Transverse colon (tissue), 4 donors: ENCODE measurements around the gene DHCR7. TPM values are rescaled to one million over a fixed set of nuclear protein-coding genes. Genes with fewer than 3 reads are reported as not detected.

ENCODE experiments used
- DNase-seq: peaks from one replicate; pipeline ENCODE4 v3.0.0-alpha.2; 2019
- H3K27ac ChIP-seq, 4 donors: fragments of 200-600 bp; sonication (generic); 2 replicates each; pipeline ENCODE4 v1.5.1; 2016 to 2018; ENCODE audit warnings: inconsistent platforms in 4 of 4
- H3K27me3 ChIP-seq: fragments of 200-600 bp; sonication (generic); 2 replicates; pipeline ENCODE4 v1.5.1; 2017; ENCODE audit warnings: inconsistent platforms
- H3K36me3 ChIP-seq, 4 donors: fragments of 200-600 bp; sonication (generic); 2 replicates each; pipeline ENCODE4 v1.5.1; 2017 to 2019; ENCODE audit warnings: inconsistent platforms in 4 of 4
- H3K4me1 ChIP-seq, 4 donors: fragments of 200-600 bp; sonication (generic); 2 replicates each; pipeline ENCODE4 v1.5.1; 2017 to 2020; ENCODE audit warnings: inconsistent platforms in 4 of 4
- H3K4me3 ChIP-seq, 4 donors: fragments of 200-600 bp; sonication (generic); 1 replicate in 1 of 4; 2 replicates in 3 of 4; pipeline versions ENCODE4 v1.5.1 to v1.6.1; 2017 to 2019; ENCODE audit warnings: inconsistent platforms in 4 of 4
- H3K9me3 ChIP-seq, 2 donors: fragments of 200-600 bp; sonication (generic); 2 replicates each; pipeline ENCODE4 v1.5.1; 2017 to 2019; ENCODE audit warnings: inconsistent platforms in 2 of 2
- EP300 ChIP-seq: sonication (generic); formaldehyde crosslinking; IDR thresholded peaks from one replicate; pipeline ENCODE4 v1.6.1; 2017; ENCODE audit warnings: antibody characterized with exemption, low read depth
- POLR2A ChIP-seq: fragments of 450-650 bp; IDR thresholded peaks from one replicate; pipeline ENCODE4 v1.6.1; 2016; ENCODE audit warnings: antibody characterized with exemption, mild to moderate bottlenecking, moderate library complexity
- POLR2AphosphoS5 ChIP-seq, 3 donors: sonication (generic); formaldehyde crosslinking; IDR thresholded peaks; one replicate each; pipeline ENCODE4 v1.6.1; 2016; ENCODE audit warnings: antibody characterized with exemption in 3 of 3
- WGBS, 2 donors: methylation state at CpG; one replicate each; pipeline ENCODE4 v1.1.5; 2018; ENCODE audit warnings: low coverage in 1 of 2; 5-methylcytosine and 5-hydroxymethylcytosine counted together
- in situ Hi-C, 4 donors: fragments of 200-750 bp; cut with MboI; loops; one replicate each; pipeline versions ENCODE4 v1.15.0 to v1.15.1; 2017; ENCODE audit warnings: low sequenced_read_pairs in 3 of 4, low pct_ligation_motif_present in 1 of 4, low pct_unique_long_range_greater_than_20kb in 1 of 4
- intact Hi-C: fragments of 100-400 bp; cut with DNase I; formaldehyde crosslinking; loops from one replicate; pipeline ENCODE4 v1.15.1; 2023; ENCODE audit warnings: low total_unique reads
- total RNA-seq, 4 donors: library from RNA; depleted of rRNA; stranded (reverse); fragments of >200 nt; gene quantifications; one replicate each; pipeline ENCODE4 v1.1.0, GENCODE V29; 2016
- TF ChIP-seq, protein P1 (sequence below), 5 experiments: fragments of 200-600 bp in 3 of 5; fragments of 450-650 bp in 2 of 5; sonication (generic) in 3 of 5; IDR thresholded peaks; 1 replicate in 2 of 5; 2 replicates in 3 of 5; pipeline ENCODE4 v1.5.1; 2016 to 2017; ENCODE audit warnings: antibody characterized with exemption in 5 of 5, inconsistent platforms in 3 of 5, mild to moderate bottlenecking in 2 of 5, moderate library complexity in 1 of 5

Gene DHCR7
- total RNA-seq, 4 donors from 2014 or later, result 5.6 to 76.7 (median 31.5) TPM

DNA sequence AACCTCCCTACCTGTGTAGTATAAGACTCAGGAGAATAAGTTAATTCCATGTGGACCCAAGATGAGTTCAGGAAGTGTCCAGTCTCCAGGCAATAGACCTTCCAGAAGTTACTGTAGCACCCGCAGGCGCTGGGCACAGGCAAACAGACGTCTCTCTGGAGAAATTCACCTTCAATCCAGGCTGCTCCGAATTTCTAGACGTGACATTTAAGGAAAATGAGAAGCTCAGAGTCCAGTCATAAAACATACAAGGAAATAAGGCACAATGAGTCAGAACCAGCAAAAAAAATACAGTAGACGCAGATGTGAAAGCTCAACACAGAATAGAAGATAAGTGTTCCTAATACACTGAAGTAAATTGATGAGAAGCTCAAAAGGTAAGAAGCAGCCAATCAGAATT, 19.0 kb upstream of the DHCR7 start:
- Histone ChIP-seq H3K36me3 (peaks cover 0 to 20% (median under 1%) of the 10 kb centered on the region in 4 donors), H3K9me3 (no peaks in the 10 kb centered on the region), H3K27me3 (no peaks in the 10 kb centered on the region), H3K4me3 (no peak overlapping the region), H3K27ac (no peak overlapping the region), H3K4me1 (no peaks in the 10 kb centered on the region)
- in situ Hi-C loops (no loop called here), intact Hi-C loops (no loop called here)
- DNase-seq, result no peak
- WGBS, 2 donors, result 49 to 71% methylated on average over 4 to 6 of the region's 6 CpGs
- TF ChIP-seq POLR2A, result no peak

DNA sequence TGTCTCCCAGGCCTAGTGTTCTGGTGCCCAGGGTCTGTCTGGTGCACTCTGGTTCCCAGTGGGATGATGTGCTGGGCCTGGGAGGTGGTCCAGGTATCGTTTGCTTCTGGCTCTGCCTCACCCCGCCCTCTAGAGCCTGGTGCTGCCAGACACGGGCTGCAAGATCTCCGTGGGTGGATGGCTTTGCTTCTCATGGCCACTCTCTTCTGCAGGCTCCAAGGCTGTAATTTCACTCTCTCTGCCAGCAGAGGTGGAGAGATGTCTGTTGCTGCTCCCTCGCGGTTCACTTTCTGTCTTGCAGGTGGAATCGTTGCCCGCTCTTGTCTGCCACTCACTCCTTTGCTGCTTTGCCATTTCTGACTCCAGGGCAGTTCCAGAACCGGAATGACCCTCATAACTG, 18.2 kb upstream of the DHCR7 start:
- in situ Hi-C loops (no loop called here), intact Hi-C loops (no loop called here)
- WGBS, 2 donors, result 90% methylated on average over 9 of the region's 9 CpGs; no CpG with 5 or more reads in 1 of the 2 donors
- Histone ChIP-seq H3K4me3 (no peak overlapping the region), H3K36me3 (peaks cover 0 to 26% (median 4%) of the 10 kb centered on the region in 4 donors), H3K27ac (no peak overlapping the region), H3K4me1 (no peaks in the 10 kb centered on the region), H3K27me3 (no peaks in the 10 kb centered on the region), H3K9me3 (no peaks in the 10 kb centered on the region)
- TF ChIP-seq, protein P1, sequence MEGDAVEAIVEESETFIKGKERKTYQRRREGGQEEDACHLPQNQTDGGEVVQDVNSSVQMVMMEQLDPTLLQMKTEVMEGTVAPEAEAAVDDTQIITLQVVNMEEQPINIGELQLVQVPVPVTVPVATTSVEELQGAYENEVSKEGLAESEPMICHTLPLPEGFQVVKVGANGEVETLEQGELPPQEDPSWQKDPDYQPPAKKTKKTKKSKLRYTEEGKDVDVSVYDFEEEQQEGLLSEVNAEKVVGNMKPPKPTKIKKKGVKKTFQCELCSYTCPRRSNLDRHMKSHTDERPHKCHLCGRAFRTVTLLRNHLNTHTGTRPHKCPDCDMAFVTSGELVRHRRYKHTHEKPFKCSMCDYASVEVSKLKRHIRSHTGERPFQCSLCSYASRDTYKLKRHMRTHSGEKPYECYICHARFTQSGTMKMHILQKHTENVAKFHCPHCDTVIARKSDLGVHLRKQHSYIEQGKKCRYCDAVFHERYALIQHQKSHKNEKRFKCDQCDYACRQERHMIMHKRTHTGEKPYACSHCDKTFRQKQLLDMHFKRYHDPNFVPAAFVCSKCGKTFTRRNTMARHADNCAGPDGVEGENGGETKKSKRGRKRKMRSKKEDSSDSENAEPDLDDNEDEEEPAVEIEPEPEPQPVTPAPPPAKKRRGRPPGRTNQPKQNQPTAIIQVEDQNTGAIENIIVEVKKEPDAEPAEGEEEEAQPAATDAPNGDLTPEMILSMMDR (IDR thresholded peaks at IDR 0.05), result no peak
- TF ChIP-seq EP300 (no peak), POLR2A (no peak), POLR2AphosphoS5 (IDR thresholded peaks at IDR 0.05) (no peak)
- DNase-seq, result no peak

DNA sequence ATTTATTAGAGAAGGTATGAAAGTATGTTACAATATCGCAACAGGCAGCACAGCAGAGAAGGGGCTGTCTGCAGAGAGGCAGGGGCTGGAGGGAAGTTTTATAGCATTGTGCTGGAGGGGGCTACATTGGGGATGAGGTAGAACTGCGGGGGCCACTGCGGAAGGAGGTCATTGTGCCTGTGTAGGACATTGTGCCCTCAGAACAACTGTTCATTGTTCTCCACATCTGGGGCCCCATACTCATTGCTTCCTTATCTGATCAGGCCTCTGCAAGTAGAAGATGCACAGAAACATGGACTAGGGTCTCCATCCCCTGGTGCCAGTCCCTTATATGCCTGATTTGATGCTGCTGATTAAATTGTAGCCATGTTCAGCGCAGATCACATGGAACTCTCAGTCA, 16.9 kb upstream of the DHCR7 start:
- intact Hi-C loops (no loop called here), in situ Hi-C loops (no loop called here)
- Histone ChIP-seq H3K27me3 (no peaks in the 10 kb centered on the region), H3K9me3 (no peaks in the 10 kb centered on the region), H3K4me3 (no peak overlapping the region), H3K36me3 (peaks cover 0 to 39% (median 10%) of the 10 kb centered on the region in 4 donors), H3K27ac (no peak overlapping the region), H3K4me1 (no peaks in the 10 kb centered on the region)
- no peak for DNase-seq
- 90 to 99% methylated on average over 1 to 4 of the region's 4 CpGs for WGBS, 2 donors
- TF ChIP-seq, protein P1 (IDR thresholded peaks at IDR 0.05), result no peak
- TF ChIP-seq POLR2AphosphoS5 (IDR thresholded peaks at IDR 0.05), result no peak
- TF ChIP-seq POLR2A, result no peak
- no peak for TF ChIP-seq EP300

DNA sequence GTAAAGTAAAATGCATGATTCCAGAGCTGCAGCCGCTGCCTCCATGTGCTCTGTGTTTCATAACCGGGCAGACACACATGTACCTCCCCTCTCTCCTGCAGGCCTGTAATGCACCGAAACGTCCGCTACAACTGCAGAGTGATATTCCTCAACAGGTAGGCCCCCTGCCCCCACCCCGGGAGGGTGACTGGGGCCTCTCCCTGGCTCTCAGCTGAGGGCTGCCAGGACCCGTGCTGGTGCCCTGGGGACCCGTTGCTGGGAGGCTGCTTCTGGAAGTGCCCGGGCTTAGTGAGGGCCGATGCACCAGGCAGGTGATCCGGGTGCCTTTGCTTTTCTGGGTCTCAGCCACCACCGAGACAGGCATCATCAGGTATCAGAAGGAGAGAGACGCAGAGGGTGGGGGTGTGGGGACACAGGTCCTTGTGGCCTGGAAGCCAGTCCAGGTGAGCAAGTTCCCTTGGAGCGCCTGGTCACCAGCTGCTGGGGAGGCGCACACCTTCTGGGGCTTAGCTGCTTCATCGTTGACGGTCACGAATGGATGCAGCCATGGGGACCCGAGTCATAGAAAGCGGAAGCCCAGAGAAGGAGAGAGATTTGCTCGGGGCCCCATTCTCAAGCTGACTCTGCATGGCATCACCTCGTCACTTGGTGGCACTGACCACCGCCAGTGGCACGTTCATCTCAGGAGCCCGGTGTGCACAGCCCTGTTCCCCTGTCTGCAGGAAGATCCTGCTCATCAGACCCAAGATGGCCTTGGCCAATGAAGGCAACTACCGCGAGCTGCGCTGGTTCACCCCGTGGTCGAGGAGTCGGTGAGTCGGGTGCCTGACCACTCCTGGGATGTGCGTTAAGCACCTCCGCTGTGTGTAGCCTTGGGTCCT, 15.4 kb upstream of the DHCR7 start:
- no peak overlapping the region for H3K4me3 ChIP-seq
- intact Hi-C loops, result no loop called here
- H3K27me3 ChIP-seq, result no peaks in the 10 kb centered on the region
- H3K36me3 ChIP-seq, result peaks cover 0 to 50% (median 17%) of the 10 kb centered on the region in 4 donors
- DNase-seq, result no peak
- in situ Hi-C loops, result no loop called here
- no peaks in the 10 kb centered on the region for H3K9me3 ChIP-seq
- 95% methylated on average over 33 of the region's 34 CpGs; no CpG with 5 or more reads in 1 of the 2 donors for WGBS, 2 donors
- H3K4me1 ChIP-seq, result no peaks in the 10 kb centered on the region
- TF ChIP-seq POLR2AphosphoS5 (IDR thresholded peaks at IDR 0.05) (no peak), POLR2A (no peak), EP300 (no peak)
- TF ChIP-seq, protein P1 (IDR thresholded peaks at IDR 0.05), result no peak
- H3K27ac ChIP-seq, result no peak overlapping the region
